SJCRH30 (cell line): ENCODE results near the gene KLF15. TPM values are rescaled to one million over a fixed set of nuclear protein-coding genes. Genes with fewer than 3 reads are reported as not detected.

Experiments used
- DNase-seq, 2 experiments: peaks; one replicate each; pipeline ENCODE4 v3.0.0-alpha.2; 2015 to 2020
- H3K27ac ChIP-seq: fragments of 250-450 bp; sonication (Bioruptor Pico); 2 replicates; pipeline ENCODE4 v1.5.1; 2020; ENCODE audit warnings: mild to moderate bottlenecking, moderate library complexity
- H3K27me3 ChIP-seq: fragments of 250-450 bp; sonication (Bioruptor Pico); 2 replicates; pipeline ENCODE4 v1.5.1; 2020; ENCODE audit warnings: mild to moderate bottlenecking, moderate library complexity
- H3K36me3 ChIP-seq: fragments of 250-450 bp; sonication (Bioruptor Pico); 2 replicates; pipeline ENCODE4 v1.5.1; 2020; ENCODE audit warnings: mild to moderate bottlenecking, moderate library complexity
- H3K4me1 ChIP-seq: fragments of 250-450 bp; sonication (Bioruptor Pico); 2 replicates; pipeline ENCODE4 v1.5.1; 2020; ENCODE audit warnings: mild to moderate bottlenecking, moderate library complexity
- H3K4me3 ChIP-seq: fragments of 250-450 bp; sonication (Bioruptor Pico); 2 replicates; pipeline ENCODE4 v1.5.1; 2020; ENCODE audit warnings: mild to moderate bottlenecking, moderate library complexity
- H3K9me3 ChIP-seq: fragments of 250-450 bp; sonication (Bioruptor Pico); replicated peaks from 2 replicates; pipeline ENCODE4 v1.5.1; 2020; ENCODE audit warnings: mild to moderate bottlenecking, moderate library complexity
- total RNA-seq: library from RNA; depleted of rRNA; stranded (reverse); fragments of >200 nt; shearing (Covaris generic); gene quantifications from 2 replicates; pipeline ENCODE4 v1.2.3, GENCODE V29; 2014; rRNA removed

KLF15 gene
- 3.2 and 3.3 TPM in 2 replicates for total RNA-seq

- Histone ChIP-seq H3K4me3 (peak within 1 kb of the TSS; percentile 64), H3K4me1 (no peaks in the 10 kb centered on the region), H3K27ac (no peak within 1 kb of the TSS), H3K36me3 (no peaks in the 10 kb centered on the region), H3K27me3 (no peaks in the 10 kb centered on the region), H3K9me3 (no peaks in the 10 kb centered on the region)
- peak; percentile 74 to 85 for DNase-seq
Observed at GRCh38 chr3:126357295-126358037, at the start of gene KLF15. TSS of gene KLF15 (minus strand) at chr3:126357408. CDS start at chr3:126352922, 4,486 bp downstream.

GRCh38 chr3:126406389-126407296, 49.4 kb upstream of the KLF15 start:
- no peaks in the 10 kb centered on the region for H3K36me3 ChIP-seq
- no peaks in the 10 kb centered on the region for H3K4me1 ChIP-seq
- H3K27me3 ChIP-seq, result no peaks in the 10 kb centered on the region
- no peak overlapping the region for H3K27ac ChIP-seq
- H3K9me3 ChIP-seq, result no peaks in the 10 kb centered on the region
- no peak for DNase-seq
- no peak overlapping the region for H3K4me3 ChIP-seq

GRCh38 chr3:126402666-126403302, 45.6 kb upstream of the KLF15 start:
- no peak for DNase-seq
- Histone ChIP-seq H3K36me3 (no peaks in the 10 kb centered on the region), H3K9me3 (no peaks in the 10 kb centered on the region), H3K4me1 (no peaks in the 10 kb centered on the region), H3K4me3 (no peak overlapping the region), H3K27ac (no peak overlapping the region), H3K27me3 (no peaks in the 10 kb centered on the region)

GRCh38 chr3:126402178-126402577, 45.0 kb upstream of the KLF15 start:
- Histone ChIP-seq H3K4me3 (no peak overlapping the region), H3K4me1 (no peaks in the 10 kb centered on the region), H3K36me3 (no peaks in the 10 kb centered on the region), H3K9me3 (no peaks in the 10 kb centered on the region), H3K27ac (no peak overlapping the region), H3K27me3 (no peaks in the 10 kb centered on the region)
- no peak for DNase-seq

GRCh38 chr3:126401611-126402160, 44.5 kb upstream of the KLF15 start:
- no peaks in the 10 kb centered on the region for H3K9me3 ChIP-seq
- H3K27ac ChIP-seq, result no peak overlapping the region
- H3K4me3 ChIP-seq, result no peak overlapping the region
- no peaks in the 10 kb centered on the region for H3K4me1 ChIP-seq
- no peaks in the 10 kb centered on the region for H3K27me3 ChIP-seq
- no peaks in the 10 kb centered on the region for H3K36me3 ChIP-seq
- DNase-seq, result no peak

GRCh38 chr3:126399756-126400155, 42.5 kb upstream of the KLF15 start:
- H3K9me3 ChIP-seq, result no peaks in the 10 kb centered on the region
- no peak for DNase-seq
- no peak overlapping the region for H3K27ac ChIP-seq
- H3K4me3 ChIP-seq, result no peak overlapping the region
- no peaks in the 10 kb centered on the region for H3K4me1 ChIP-seq
- H3K27me3 ChIP-seq, result no peaks in the 10 kb centered on the region
- H3K36me3 ChIP-seq, result no peaks in the 10 kb centered on the region

GRCh38 chr3:126399351-126399735, 42.1 kb upstream of the KLF15 start:
- Histone ChIP-seq H3K36me3 (no peaks in the 10 kb centered on the region), H3K9me3 (no peaks in the 10 kb centered on the region), H3K27me3 (no peaks in the 10 kb centered on the region), H3K4me3 (no peak overlapping the region), H3K27ac (no peak overlapping the region), H3K4me1 (no peaks in the 10 kb centered on the region)
- no peak for DNase-seq

GRCh38 chr3:126398423-126399350, 41.5 kb upstream of the KLF15 start:
- Histone ChIP-seq H3K27ac (no peak overlapping the region), H3K9me3 (no peaks in the 10 kb centered on the region), H3K36me3 (no peaks in the 10 kb centered on the region), H3K4me3 (no peak overlapping the region), H3K4me1 (no peaks in the 10 kb centered on the region), H3K27me3 (0 out of 2 replicates have a peak, but pooled peaks cover 1% of the 10 kb centered on the region)
- no peak for DNase-seq

- H3K4me1 ChIP-seq, result no peaks in the 10 kb centered on the region
- no peak overlapping the region for H3K4me3 ChIP-seq
- DNase-seq, result no peak
- H3K9me3 ChIP-seq, result no peaks in the 10 kb centered on the region
- no peak overlapping the region for H3K27ac ChIP-seq
- H3K27me3 ChIP-seq, result 0 out of 2 replicates have a peak, but pooled peaks cover 2% of the 10 kb centered on the region
- H3K36me3 ChIP-seq, result no peaks in the 10 kb centered on the region
Observed at GRCh38 chr3:126397610-126398422, 40.6 kb upstream of the KLF15 start.

- no peaks in the 10 kb centered on the region for H3K9me3 ChIP-seq
- H3K36me3 ChIP-seq, result no peaks in the 10 kb centered on the region
- DNase-seq, result no peak
- no peaks in the 10 kb centered on the region for H3K4me1 ChIP-seq
- H3K27me3 ChIP-seq, result 0 out of 2 replicates have a peak, but pooled peaks cover 2% of the 10 kb centered on the region
- H3K4me3 ChIP-seq, result no peak overlapping the region
- H3K27ac ChIP-seq, result no peak overlapping the region
Observed at GRCh38 chr3:126396536-126396935, 39.3 kb upstream of the KLF15 start.

- Histone ChIP-seq H3K4me1 (no peaks in the 10 kb centered on the region), H3K36me3 (no peaks in the 10 kb centered on the region), H3K27me3 (0 out of 2 replicates have a peak, but pooled peaks cover 2% of the 10 kb centered on the region), H3K9me3 (no peaks in the 10 kb centered on the region), H3K4me3 (no peak overlapping the region), H3K27ac (no peak overlapping the region)
- no peak for DNase-seq
Observed at GRCh38 chr3:126395846-126396513, 38.8 kb upstream of the KLF15 start.

- Histone ChIP-seq H3K9me3 (no peaks in the 10 kb centered on the region), H3K4me3 (no peak overlapping the region), H3K27ac (no peak overlapping the region), H3K4me1 (no peaks in the 10 kb centered on the region), H3K27me3 (0 out of 2 replicates have a peak, but pooled peaks cover 2% of the 10 kb centered on the region), H3K36me3 (no peaks in the 10 kb centered on the region)
- no peak for DNase-seq
Observed at GRCh38 chr3:126394977-126395321, 37.7 kb upstream of the KLF15 start.
